Suprapubic skin (tissue), 4 donors: Measurements from ENCODE around the gene CNOT6L. TPM values are rescaled to one million over a fixed set of nuclear protein-coding genes. Genes with fewer than 3 reads are reported as not detected.

Experiments
- DNase-seq, 2 donors: peaks; one replicate each; pipeline ENCODE4 v3.0.0-alpha.2; 2019; ENCODE audit warnings: low spot score in 2 of 2
- H3K27ac ChIP-seq: fragments of 200-600 bp; sonication (generic); one replicate; pipeline ENCODE4 v1.5.1; 2019
- H3K27me3 ChIP-seq: fragments of 200-600 bp; sonication (generic); one replicate; pipeline ENCODE4 v1.5.1; 2019
- H3K36me3 ChIP-seq: fragments of 200-600 bp; sonication (generic); one replicate; pipeline ENCODE4 v1.5.1; 2019
- H3K4me1 ChIP-seq: fragments of 200-600 bp; sonication (generic); one replicate; pipeline ENCODE4 v1.5.1; 2019
- H3K4me3 ChIP-seq: fragments of 200-600 bp; sonication (generic); one replicate; pipeline ENCODE4 v1.5.1; 2019; ENCODE audit warnings: mild to moderate bottlenecking
- H3K9me3 ChIP-seq: fragments of 200-600 bp; sonication (generic); one replicate; pipeline ENCODE4 v1.5.1; 2019
- EP300 ChIP-seq: sonication (generic); formaldehyde crosslinking; IDR thresholded peaks from one replicate; pipeline ENCODE4 v1.6.1; 2017; ENCODE audit warnings: antibody characterized with exemption
- POLR2A ChIP-seq, 2 donors: fragments of 450-650 bp; IDR thresholded peaks; one replicate each; pipeline ENCODE4 v1.6.1; 2017; ENCODE audit warnings: antibody characterized with exemption in 2 of 2, mild to moderate bottlenecking in 2 of 2, moderate library complexity in 2 of 2
- POLR2AphosphoS5 ChIP-seq, 3 donors: sonication (generic); formaldehyde crosslinking; IDR thresholded peaks; one replicate each; pipeline ENCODE4 v1.6.1; 2017; ENCODE audit warnings: antibody characterized with exemption in 3 of 3
- WGBS: methylation state at CpG from one replicate; pipeline ENCODE4 v1.1.5; 2018; 5-methylcytosine and 5-hydroxymethylcytosine counted together
- total RNA-seq, 4 donors: library from RNA; depleted of rRNA; stranded (reverse); fragments of >200 nt; gene quantifications; one replicate each; pipeline ENCODE4 v1.1.0, GENCODE V29; 2016
- TF ChIP-seq, protein P1 (sequence below), 2 donors: fragments of 200-600 bp in 1 of 2; fragments of 450-650 bp in 1 of 2; sonication (generic) in 1 of 2; IDR thresholded peaks; one replicate each; pipeline ENCODE4 v1.5.1; 2016 to 2019; ENCODE audit warnings: antibody characterized with exemption in 2 of 2, mild to moderate bottlenecking in 1 of 2, moderate library complexity in 1 of 2

CNOT6L gene
- total RNA-seq, 4 donors from 2014 or later = 21.3 to 45.8 (median 39.6) TPM

DNA sequence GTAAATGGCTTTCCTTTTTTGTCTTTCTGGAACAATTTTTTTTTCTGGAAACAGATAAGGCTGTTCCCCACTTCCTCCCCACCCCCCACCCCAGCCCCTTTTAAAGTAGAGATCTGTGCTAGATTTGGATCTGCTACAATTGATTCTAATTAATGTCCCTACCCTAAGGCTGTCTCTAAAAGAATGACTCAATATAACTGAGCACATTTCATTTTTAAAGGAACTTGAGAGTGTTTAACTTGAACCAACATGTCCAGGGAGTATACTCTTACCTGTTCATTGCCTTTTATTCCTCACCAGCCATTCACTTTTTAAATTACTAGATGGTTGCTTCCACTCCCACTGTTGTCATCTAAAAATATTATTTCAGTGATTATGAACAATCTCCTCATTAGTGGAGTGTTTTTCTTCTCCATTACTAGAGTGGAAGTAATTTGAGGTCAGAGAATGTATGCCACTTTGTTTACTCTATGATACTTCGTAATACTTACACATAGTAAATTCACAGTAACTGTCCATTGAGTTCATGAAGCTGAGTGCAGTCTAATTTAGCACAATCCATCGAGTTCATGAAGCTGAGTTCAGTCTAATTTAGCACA lies 14.1 kb upstream of the CNOT6L start:
- no peak overlapping the region for H3K4me3 ChIP-seq
- H3K27me3 ChIP-seq = peaks cover 3% of the 10 kb centered on the region
- TF ChIP-seq, protein P1, sequence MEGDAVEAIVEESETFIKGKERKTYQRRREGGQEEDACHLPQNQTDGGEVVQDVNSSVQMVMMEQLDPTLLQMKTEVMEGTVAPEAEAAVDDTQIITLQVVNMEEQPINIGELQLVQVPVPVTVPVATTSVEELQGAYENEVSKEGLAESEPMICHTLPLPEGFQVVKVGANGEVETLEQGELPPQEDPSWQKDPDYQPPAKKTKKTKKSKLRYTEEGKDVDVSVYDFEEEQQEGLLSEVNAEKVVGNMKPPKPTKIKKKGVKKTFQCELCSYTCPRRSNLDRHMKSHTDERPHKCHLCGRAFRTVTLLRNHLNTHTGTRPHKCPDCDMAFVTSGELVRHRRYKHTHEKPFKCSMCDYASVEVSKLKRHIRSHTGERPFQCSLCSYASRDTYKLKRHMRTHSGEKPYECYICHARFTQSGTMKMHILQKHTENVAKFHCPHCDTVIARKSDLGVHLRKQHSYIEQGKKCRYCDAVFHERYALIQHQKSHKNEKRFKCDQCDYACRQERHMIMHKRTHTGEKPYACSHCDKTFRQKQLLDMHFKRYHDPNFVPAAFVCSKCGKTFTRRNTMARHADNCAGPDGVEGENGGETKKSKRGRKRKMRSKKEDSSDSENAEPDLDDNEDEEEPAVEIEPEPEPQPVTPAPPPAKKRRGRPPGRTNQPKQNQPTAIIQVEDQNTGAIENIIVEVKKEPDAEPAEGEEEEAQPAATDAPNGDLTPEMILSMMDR (IDR thresholded peaks at IDR 0.05) = no peak
- no peak for TF ChIP-seq POLR2AphosphoS5 (IDR thresholded peaks at IDR 0.05)
- TF ChIP-seq POLR2A (IDR thresholded peaks at IDR 0.05) = no peak
- TF ChIP-seq EP300 = no peak
- H3K36me3 ChIP-seq = no peaks in the 10 kb centered on the region
- WGBS = 58% methylated on average over 2 of the region's 2 CpGs
- peak overlapping the region; percentile 41 for H3K27ac ChIP-seq
- H3K4me1 ChIP-seq = peaks cover 5% of the 10 kb centered on the region
- no peaks in the 10 kb centered on the region for H3K9me3 ChIP-seq
- DNase-seq = no peak

DNA sequence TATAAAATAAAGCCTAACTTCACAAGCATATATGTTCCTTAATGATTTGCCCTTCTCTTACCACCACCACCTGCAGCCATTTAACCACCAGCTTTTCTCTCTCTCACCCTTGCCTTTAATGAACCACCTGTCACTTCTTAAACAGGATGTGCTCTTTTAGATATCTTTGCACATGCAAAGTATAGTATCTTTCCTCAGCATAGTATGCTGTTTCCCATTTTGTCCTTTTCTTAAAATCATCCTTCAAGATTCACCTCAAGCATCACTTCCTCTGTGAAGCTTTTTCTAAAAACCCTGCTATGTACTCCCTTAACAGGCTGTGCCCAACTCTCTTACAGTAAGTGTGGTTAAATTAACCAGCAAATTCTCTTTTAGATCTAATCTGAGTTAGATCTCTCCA lies 8.2 kb upstream of the CNOT6L start:
- TF ChIP-seq EP300 (no peak), POLR2A (IDR thresholded peaks at IDR 0.05) (no peak), POLR2AphosphoS5 (IDR thresholded peaks at IDR 0.05) (no peak)
- TF ChIP-seq, protein P1 (IDR thresholded peaks at IDR 0.05) = no peak
- H3K9me3 ChIP-seq = no peaks in the 10 kb centered on the region
- no peak overlapping the region for H3K27ac ChIP-seq
- peaks cover 3% of the 10 kb centered on the region for H3K27me3 ChIP-seq
- H3K4me3 ChIP-seq = no peak overlapping the region
- H3K4me1 ChIP-seq = no peaks in the 10 kb centered on the region
- DNase-seq = no peak
- H3K36me3 ChIP-seq = no peaks in the 10 kb centered on the region

DNA sequence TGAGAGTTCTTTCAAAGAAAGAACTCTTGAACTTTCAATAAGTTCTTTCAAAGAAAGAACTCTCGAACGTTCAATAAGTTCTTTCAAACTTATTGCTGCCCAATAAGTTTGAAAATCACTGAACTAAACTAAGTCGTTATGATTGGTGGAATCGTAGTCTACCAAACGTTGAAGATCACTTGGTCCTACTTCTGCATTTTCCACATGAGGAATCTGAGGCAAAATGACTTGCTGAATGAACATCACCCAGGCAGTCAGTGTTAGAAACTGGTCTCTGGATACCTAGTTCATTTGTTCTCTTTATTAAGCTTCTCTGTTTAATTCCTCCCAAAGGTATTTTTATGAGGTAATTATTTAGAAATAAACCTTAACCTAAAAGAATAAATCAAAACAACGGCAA lies 7.1 kb upstream of the CNOT6L start:
- Histone ChIP-seq H3K36me3 (no peaks in the 10 kb centered on the region), H3K9me3 (no peaks in the 10 kb centered on the region), H3K4me3 (no peak overlapping the region), H3K27ac (no peak overlapping the region), H3K27me3 (no peaks in the 10 kb centered on the region), H3K4me1 (peaks cover 4% of the 10 kb centered on the region)
- TF ChIP-seq, protein P1 (IDR thresholded peaks at IDR 0.05) = no peak
- TF ChIP-seq EP300 = no peak
- TF ChIP-seq POLR2A (IDR thresholded peaks at IDR 0.05) = no peak
- TF ChIP-seq POLR2AphosphoS5 (IDR thresholded peaks at IDR 0.05) = no peak
- 85% methylated on average over 6 of the region's 6 CpGs for WGBS
- DNase-seq = no peak

DNA sequence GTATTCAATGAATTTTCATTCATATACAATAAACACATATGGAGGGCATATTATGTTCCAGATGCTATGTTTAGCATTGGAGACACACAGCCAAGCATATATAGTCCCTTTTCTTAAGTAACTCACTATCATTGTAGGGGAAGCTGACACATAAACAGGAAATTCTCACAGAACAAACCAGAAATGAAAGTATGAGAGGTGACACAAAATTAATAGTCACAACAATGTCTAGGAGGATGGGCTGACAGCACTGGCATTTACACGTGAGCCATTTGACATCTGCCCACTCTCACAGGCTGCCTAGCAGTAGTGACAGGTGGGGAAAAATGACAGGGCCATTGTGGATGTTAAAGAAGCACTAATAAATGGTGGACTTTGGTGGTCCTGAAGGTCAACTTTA lies 2.6 kb upstream of the CNOT6L start:
- Histone ChIP-seq H3K27ac (peak overlapping the region; percentile 100), H3K9me3 (no peaks in the 10 kb centered on the region), H3K4me1 (peaks cover 24% of the 10 kb centered on the region), H3K36me3 (no peaks in the 10 kb centered on the region), H3K4me3 (no peak overlapping the region), H3K27me3 (no peaks in the 10 kb centered on the region)
- whole genome bisulfite sequencing = 54% methylated on average over 1 of the region's 1 CpG
- no peak for DNase-seq
- TF ChIP-seq POLR2A (IDR thresholded peaks at IDR 0.05) (no peak), EP300 (no peak)
- TF ChIP-seq, protein P1 (IDR thresholded peaks at IDR 0.05) = no peak

DNA sequence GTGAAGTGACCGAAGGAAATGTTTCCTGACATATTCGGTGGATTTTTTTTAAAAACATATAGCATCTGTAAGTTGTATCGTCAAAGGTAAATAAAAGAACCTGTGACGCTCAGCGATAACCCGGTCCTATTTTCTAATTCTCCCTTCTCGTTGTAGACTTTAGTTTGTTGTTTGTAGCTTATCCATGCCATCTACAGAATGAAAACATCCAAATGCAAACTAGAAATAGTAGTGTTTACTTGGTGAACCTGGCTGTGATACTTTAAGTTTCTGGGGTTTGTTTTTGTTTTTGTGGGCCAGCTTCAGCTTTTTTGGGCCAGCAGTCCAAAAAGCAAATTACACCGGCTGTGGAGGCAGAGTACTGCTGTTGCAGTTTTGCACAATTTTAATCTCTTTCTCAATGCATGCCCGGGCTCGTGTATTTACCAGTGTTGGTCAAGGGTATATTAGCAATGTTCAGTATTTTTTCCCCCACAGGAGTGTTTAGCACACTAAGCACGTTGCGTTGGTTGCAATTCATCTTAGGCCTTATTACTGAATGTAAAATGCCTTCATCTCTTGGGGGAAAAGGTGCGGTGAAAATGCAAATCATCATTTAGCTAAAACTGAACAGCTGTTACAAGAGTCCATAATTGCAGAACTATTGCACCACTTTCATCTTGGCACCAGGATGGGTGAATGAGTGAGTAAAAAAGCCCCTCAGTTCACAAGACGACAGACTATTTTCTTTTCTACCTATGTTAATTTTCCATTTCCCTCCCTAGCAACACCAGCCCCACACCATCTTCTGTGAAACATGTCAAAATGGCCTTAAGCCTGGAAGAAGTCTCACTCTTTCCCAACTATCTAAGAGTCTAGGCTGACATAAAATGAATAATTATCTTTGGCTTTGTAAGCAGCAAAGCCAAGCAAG lies 1.7 kb upstream of the CNOT6L start:
- peak overlapping the region; percentile 99 for H3K4me3 ChIP-seq
- TF ChIP-seq EP300 (no peak), POLR2AphosphoS5 (IDR thresholded peaks at IDR 0.05) (no peak), POLR2A (IDR thresholded peaks at IDR 0.05) (no peak)
- TF ChIP-seq, protein P1 (IDR thresholded peaks at IDR 0.05) = no peak
- WGBS = 6% methylated on average over 14 of the region's 14 CpGs
- H3K27ac ChIP-seq = peak overlapping the region; percentile 100
- H3K4me1 ChIP-seq = peaks cover 29% of the 10 kb centered on the region
- DNase-seq = no peak
- H3K36me3 ChIP-seq = no peaks in the 10 kb centered on the region
- H3K9me3 ChIP-seq = no peaks in the 10 kb centered on the region
- no peaks in the 10 kb centered on the region for H3K27me3 ChIP-seq
